ENCODE measurements around the gene FXYD4. TPM values are rescaled to one million over a fixed set of nuclear protein-coding genes. Genes with fewer than 3 reads are reported as not detected.

Gene FXYD4
- total and polyA plus RNA-seq, 2 experiments from 2014 or later: not detected

DNA sequence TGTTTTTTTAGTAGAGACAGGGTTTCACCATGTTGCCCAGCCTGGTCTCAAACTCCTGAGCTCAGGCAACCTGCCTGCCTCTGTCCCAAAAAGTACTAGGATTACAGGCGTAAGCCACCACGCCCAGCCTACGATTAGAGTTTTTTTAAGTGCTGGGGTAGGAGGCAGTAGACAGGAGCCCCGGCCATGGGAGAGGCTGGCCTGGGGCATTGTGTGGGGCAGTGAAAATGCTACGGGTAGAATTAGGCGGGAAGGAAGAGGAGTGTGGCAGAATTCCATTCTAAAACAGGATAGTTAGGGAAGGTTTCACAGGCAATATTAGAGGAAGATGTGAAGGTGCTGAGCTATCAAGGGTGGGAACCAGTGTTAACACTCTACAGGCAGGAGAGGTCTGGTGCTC, 31.3 kb upstream of the FXYD4 start (continued):
- TF ChIP-seq, protein P1, sequence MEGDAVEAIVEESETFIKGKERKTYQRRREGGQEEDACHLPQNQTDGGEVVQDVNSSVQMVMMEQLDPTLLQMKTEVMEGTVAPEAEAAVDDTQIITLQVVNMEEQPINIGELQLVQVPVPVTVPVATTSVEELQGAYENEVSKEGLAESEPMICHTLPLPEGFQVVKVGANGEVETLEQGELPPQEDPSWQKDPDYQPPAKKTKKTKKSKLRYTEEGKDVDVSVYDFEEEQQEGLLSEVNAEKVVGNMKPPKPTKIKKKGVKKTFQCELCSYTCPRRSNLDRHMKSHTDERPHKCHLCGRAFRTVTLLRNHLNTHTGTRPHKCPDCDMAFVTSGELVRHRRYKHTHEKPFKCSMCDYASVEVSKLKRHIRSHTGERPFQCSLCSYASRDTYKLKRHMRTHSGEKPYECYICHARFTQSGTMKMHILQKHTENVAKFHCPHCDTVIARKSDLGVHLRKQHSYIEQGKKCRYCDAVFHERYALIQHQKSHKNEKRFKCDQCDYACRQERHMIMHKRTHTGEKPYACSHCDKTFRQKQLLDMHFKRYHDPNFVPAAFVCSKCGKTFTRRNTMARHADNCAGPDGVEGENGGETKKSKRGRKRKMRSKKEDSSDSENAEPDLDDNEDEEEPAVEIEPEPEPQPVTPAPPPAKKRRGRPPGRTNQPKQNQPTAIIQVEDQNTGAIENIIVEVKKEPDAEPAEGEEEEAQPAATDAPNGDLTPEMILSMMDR (conservative IDR thresholded peaks at IDR 0.05; ENCODE audit: low read depth in 2 of 2): no peak
- TF ChIP-seq EZH2 (IDR thresholded peaks at IDR 0.05; ENCODE audit: low read depth, unreplicated experiment) (no peak), ZNF114 (CRISPR knock-in tag; IDR thresholded peaks at IDR 0.05) (no peak)
- TF ChIP-seq, protein P2, sequence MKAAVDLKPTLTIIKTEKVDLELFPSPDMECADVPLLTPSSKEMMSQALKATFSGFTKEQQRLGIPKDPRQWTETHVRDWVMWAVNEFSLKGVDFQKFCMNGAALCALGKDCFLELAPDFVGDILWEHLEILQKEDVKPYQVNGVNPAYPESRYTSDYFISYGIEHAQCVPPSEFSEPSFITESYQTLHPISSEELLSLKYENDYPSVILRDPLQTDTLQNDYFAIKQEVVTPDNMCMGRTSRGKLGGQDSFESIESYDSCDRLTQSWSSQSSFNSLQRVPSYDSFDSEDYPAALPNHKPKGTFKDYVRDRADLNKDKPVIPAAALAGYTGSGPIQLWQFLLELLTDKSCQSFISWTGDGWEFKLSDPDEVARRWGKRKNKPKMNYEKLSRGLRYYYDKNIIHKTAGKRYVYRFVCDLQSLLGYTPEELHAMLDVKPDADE (IDR thresholded peaks at IDR 0.05): no peak

DNA sequence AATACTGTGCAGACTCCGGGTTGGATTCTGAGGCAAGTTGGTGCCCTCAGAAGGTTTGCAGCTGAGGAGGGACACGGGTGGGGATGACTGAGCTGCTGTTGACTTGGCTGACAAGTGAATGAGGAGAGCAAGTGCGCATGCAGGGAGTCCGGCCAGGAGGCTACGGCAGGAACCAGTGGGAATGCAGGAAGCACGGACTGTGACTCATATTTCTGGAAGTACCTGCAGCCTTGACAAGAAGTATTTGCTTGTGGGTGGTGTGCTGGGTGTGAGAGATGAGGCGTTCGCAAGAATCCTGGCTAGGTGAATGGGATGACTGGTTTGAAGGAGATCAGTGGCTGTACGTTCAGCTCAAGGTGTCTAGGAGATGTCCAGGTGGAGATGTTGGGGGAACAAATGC, 30.8 kb upstream of the FXYD4 start:
- Mint-ChIP-seq H3K27me3 (ENCODE audit: insufficient read depth, low read depth, poor library complexity) (peaks cover 17% of the 10 kb centered on the region), H3K4me3 (no peak overlapping the region), H3K4me1 (peaks cover 12% of the 10 kb centered on the region), H3K36me3 (ENCODE audit: low read depth) (no peaks in the 10 kb centered on the region), H3K9me3 (no peaks in the 10 kb centered on the region), H3K27ac (no peak overlapping the region)
- Histone ChIP-seq H3K4me3 (no peak overlapping the region), H3K4me1 (ENCODE audit: insufficient read depth) (peaks cover 17% of the 10 kb centered on the region), H4K20me1 (replicated peaks; ENCODE audit: insufficient read depth) (no peaks in the 10 kb centered on the region), H3K27me3 (ENCODE audit: insufficient read depth) (no peaks in the 10 kb centered on the region), H3K36me3 (ENCODE audit: insufficient read depth) (no peaks in the 10 kb centered on the region), H2AFZ (no peak overlapping the region), H3K9me2 (ENCODE audit: insufficient read depth) (no peaks in the 10 kb centered on the region), H3F3A (replicated peaks; ENCODE audit: low read depth) (peaks cover 3% of the 10 kb centered on the region; the same call in 1 of the 2 replicates), H3K79me2 (replicated peaks; ENCODE audit: insufficient read depth) (no peaks in the 10 kb centered on the region), H3K27ac (ENCODE audit: low read depth) (no peak overlapping the region), H3K4me2 (no peak overlapping the region)
- DNase-seq (ENCODE audit: low spot score): no peak
- no peak for ATAC-seq
- TF ChIP-seq STAT1 (IDR thresholded peaks at IDR 0.05; ENCODE audit: unreplicated experiment) (no peak), EZH2phosphoT487 (IDR thresholded peaks at IDR 0.05; ENCODE audit: unreplicated experiment) (no peak), NANOG (IDR thresholded peaks at IDR 0.05; ENCODE audit: borderline replicate concordance) (no peak), CREB1 (CRISPR knock-in tag; IDR thresholded peaks at IDR 0.05; ENCODE audit: low read depth) (no peak), POLR2AphosphoS5 (IDR thresholded peaks at IDR 0.05; ENCODE audit: low read depth) (no peak), ZNF114 (CRISPR knock-in tag; IDR thresholded peaks at IDR 0.05) (no peak), JUNB (IDR thresholded peaks at IDR 0.05; ENCODE audit: unreplicated experiment) (no peak), EZH2 (IDR thresholded peaks at IDR 0.05; ENCODE audit: low read depth, unreplicated experiment) (no peak)
- TF ChIP-seq, protein P1 (conservative IDR thresholded peaks at IDR 0.05; ENCODE audit: low read depth in 2 of 2): no peak
- TF ChIP-seq, protein P2 (IDR thresholded peaks at IDR 0.05): no peak
- TF ChIP-seq, protein P3, sequence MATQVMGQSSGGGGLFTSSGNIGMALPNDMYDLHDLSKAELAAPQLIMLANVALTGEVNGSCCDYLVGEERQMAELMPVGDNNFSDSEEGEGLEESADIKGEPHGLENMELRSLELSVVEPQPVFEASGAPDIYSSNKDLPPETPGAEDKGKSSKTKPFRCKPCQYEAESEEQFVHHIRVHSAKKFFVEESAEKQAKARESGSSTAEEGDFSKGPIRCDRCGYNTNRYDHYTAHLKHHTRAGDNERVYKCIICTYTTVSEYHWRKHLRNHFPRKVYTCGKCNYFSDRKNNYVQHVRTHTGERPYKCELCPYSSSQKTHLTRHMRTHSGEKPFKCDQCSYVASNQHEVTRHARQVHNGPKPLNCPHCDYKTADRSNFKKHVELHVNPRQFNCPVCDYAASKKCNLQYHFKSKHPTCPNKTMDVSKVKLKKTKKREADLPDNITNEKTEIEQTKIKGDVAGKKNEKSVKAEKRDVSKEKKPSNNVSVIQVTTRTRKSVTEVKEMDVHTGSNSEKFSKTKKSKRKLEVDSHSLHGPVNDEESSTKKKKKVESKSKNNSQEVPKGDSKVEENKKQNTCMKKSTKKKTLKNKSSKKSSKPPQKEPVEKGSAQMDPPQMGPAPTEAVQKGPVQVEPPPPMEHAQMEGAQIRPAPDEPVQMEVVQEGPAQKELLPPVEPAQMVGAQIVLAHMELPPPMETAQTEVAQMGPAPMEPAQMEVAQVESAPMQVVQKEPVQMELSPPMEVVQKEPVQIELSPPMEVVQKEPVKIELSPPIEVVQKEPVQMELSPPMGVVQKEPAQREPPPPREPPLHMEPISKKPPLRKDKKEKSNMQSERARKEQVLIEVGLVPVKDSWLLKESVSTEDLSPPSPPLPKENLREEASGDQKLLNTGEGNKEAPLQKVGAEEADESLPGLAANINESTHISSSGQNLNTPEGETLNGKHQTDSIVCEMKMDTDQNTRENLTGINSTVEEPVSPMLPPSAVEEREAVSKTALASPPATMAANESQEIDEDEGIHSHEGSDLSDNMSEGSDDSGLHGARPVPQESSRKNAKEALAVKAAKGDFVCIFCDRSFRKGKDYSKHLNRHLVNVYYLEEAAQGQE (IDR thresholded peaks at IDR 0.05; ENCODE audit: unreplicated experiment): no peak
